Mucosa of descending colon (tissue), 3 donors: ENCODE measurements around the gene WDR1. TPM values are rescaled to one million over a fixed set of nuclear protein-coding genes. Genes with fewer than 3 reads are reported as not detected.
A peak's percentile ranks its signal among the peaks of the same experiment; 100 is the strongest.

Experiments used
- ATAC-seq: fragments of 200-7000 bp; cut with Tn5 transposase; one replicate; pipeline ENCODE4 v1.9.1; 2020; ENCODE audit warnings: mild to moderate bottlenecking, moderate library complexity
- DNase-seq, 3 donors: peaks; one replicate each; pipeline ENCODE4 v3.0.0-alpha.2; 2020
- H3K36me3 ChIP-seq: fragments of 200-600 bp; one replicate; pipeline ENCODE4 v1.8.0; 2021; ENCODE audit warnings: low read depth, mild to moderate bottlenecking
- H3K4me1 ChIP-seq: fragments of 200-600 bp; one replicate; pipeline ENCODE4 v1.8.0; 2021; ENCODE audit warnings: low read depth, mild to moderate bottlenecking
- H3K4me3 ChIP-seq: fragments of 200-600 bp; one replicate; pipeline ENCODE4 v1.8.0; 2021; ENCODE audit warnings: mild to moderate bottlenecking
- H3K9me3 ChIP-seq: fragments of 200-600 bp; one replicate; pipeline ENCODE4 v1.8.0; 2021; ENCODE audit warnings: mild to moderate bottlenecking
- intact Hi-C, 2 donors: fragments of 100-400 bp; cut with DNase I in 1 of 2; cut with micrococcal nuclease in 1 of 2; formaldehyde crosslinking; loops; one replicate each; pipeline versions ENCODE4 v1.11.0 to v1.11.1; 2022; cut with DNase I, micrococcal nuclease
- microRNA-seq: library from miRNA; unstranded; fragments of <30 nt; microRNA quantifications from one replicate; pipeline ENCODE4, GENCODE V29; 2019
- total RNA-seq, 3 donors: library from RNA; stranded (reverse); fragmentation: NEBNext Ultra II Directional in 2 of 3; extraction: Animal tissue kit (Norgen Biotek cat#: 25700) in 2 of 3; gene quantifications; one replicate each; pipeline versions ENCODE4 v1.2.1 to v1.2.4, GENCODE V29; 2021 to 2023
- TF ChIP-seq, protein P1 (sequence below): fragments of 200-600 bp; IDR thresholded peaks from one replicate; pipeline ENCODE4 v1.8.0; 2022; ENCODE audit warnings: antibody characterized with exemption, mild to moderate bottlenecking
- donor health status: DM: no; HTN: no; CAD: no; lungs with moderate emphysema.
- donor health status: DM: no; HTN: no; CAD: no.
- donor health status: DM: no; HTN: yes; CAD: no.

Gene WDR1
- total RNA-seq, 3 donors from 2014 or later, result 366 to 467 (median 380) TPM

GRCh38 chr4:10029403-10029802 is 87.2 kb downstream of the WDR1 start:
- Histone ChIP-seq H3K9me3 (no peaks in the 10 kb centered on the region), H3K4me1 (no peaks in the 10 kb centered on the region), H3K36me3 (no peaks in the 10 kb centered on the region), H3K4me3 (no peak overlapping the region)
- intact Hi-C loops, result no loop called here
- DNase-seq (no peak), ATAC-seq (no peak)
- TF ChIP-seq, protein P1, sequence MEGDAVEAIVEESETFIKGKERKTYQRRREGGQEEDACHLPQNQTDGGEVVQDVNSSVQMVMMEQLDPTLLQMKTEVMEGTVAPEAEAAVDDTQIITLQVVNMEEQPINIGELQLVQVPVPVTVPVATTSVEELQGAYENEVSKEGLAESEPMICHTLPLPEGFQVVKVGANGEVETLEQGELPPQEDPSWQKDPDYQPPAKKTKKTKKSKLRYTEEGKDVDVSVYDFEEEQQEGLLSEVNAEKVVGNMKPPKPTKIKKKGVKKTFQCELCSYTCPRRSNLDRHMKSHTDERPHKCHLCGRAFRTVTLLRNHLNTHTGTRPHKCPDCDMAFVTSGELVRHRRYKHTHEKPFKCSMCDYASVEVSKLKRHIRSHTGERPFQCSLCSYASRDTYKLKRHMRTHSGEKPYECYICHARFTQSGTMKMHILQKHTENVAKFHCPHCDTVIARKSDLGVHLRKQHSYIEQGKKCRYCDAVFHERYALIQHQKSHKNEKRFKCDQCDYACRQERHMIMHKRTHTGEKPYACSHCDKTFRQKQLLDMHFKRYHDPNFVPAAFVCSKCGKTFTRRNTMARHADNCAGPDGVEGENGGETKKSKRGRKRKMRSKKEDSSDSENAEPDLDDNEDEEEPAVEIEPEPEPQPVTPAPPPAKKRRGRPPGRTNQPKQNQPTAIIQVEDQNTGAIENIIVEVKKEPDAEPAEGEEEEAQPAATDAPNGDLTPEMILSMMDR, result no peak

DNA sequence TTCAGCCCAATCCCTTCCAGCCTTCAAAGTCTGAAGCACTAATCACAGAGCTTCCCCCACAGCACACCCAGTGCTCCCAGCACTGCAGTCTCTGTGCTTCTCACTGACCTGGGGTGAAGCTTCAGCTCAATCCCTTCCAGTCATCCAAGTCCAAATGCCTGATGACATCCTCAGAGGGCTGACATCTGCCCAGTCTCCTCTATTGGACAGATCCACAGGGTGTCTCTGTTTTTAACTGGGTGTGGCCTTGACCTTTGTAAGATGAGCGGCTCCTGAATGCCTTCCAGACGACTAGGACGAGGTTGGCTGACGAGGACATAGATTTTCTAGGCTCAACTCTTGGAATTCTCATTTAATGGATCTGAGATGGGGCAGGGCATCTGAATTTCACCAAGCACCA is 87.7 kb downstream of the WDR1 start:
- peak; percentile 36 for ATAC-seq
- Histone ChIP-seq H3K4me3 (no peak overlapping the region), H3K9me3 (no peaks in the 10 kb centered on the region), H3K36me3 (no peaks in the 10 kb centered on the region), H3K4me1 (no peaks in the 10 kb centered on the region)
- no peak for DNase-seq
- TF ChIP-seq, protein P1, result no peak
- intact Hi-C loops, result no loop called here

- no peak overlapping the region for H3K4me3 ChIP-seq
- intact Hi-C loops, result no loop called here
- no peaks in the 10 kb centered on the region for H3K9me3 ChIP-seq
- ATAC-seq (no peak), DNase-seq (no peak)
- TF ChIP-seq, protein P1, result no peak
- no peaks in the 10 kb centered on the region for H3K4me1 ChIP-seq
- no peaks in the 10 kb centered on the region for H3K36me3 ChIP-seq
Measured at GRCh38 chr4:10026485-10026884, 90.1 kb downstream of the WDR1 start.

- no peak for ATAC-seq
- Histone ChIP-seq H3K4me3 (no peak overlapping the region), H3K36me3 (no peaks in the 10 kb centered on the region), H3K9me3 (no peaks in the 10 kb centered on the region), H3K4me1 (no peaks in the 10 kb centered on the region)
- no peak for DNase-seq
- TF ChIP-seq, protein P1, result no peak
- intact Hi-C loops, result no loop called here
Measured at GRCh38 chr4:10025230-10025806, 91.3 kb downstream of the WDR1 start.

Small RNA genes lying within 50 kb of the gene (microRNA-seq; reads per million reads assigned to microRNA genes)
- gene MIR3138, result 3.0 reads per million, percentile 14 among the genes with 10 or more reads in this experiment

Other genes with a start within 250 kb of the WDR1 start
- gene SLC2A9, start 95.3 kb downstream of the WDR1 start, total RNA-seq, result 1 to 10 TPM; 4.8 to 8.9 (median 8.1) TPM